HepG2 (cell line): Measurements from ENCODE around the gene OAT.

ENCODE experiments used
- CTCF ChIP-seq: sonication (generic); formaldehyde crosslinking; IDR thresholded peaks from 2 replicates; pipeline ENCODE4 v1.5.0; 2020; ENCODE audit warnings: mild to moderate bottlenecking, missing genetic modification reagents, moderate library complexity
- ELF1 ChIP-seq: sonication (generic); formaldehyde crosslinking; IDR thresholded peaks from 2 replicates; pipeline ENCODE4 v1.4.0; 2020; ENCODE audit warnings: missing genetic modification reagents
- HBP1 ChIP-seq: IDR thresholded peaks from 2 replicates; pipeline ENCODE4 v1.6.1; 2016; ENCODE audit warnings: low read depth, control low read depth
- POLR2A ChIP-seq, 2 experiments: IDR thresholded peaks; 2 replicates each; pipeline ENCODE4 v1.6.1; 2011; ENCODE audit warnings: low read depth in 2 of 2, low read length in 2 of 2, mild to moderate bottlenecking in 1 of 2, moderate library complexity in 1 of 2; ENCODE audit not compliant: insufficient read depth in 1 of 2
- SRSF1 ChIP-seq: fragments of 200-400 bp; formaldehyde crosslinking; optimal IDR thresholded peaks from 2 replicates; pipeline ENCODE3; 2017; ENCODE audit warnings: mild to moderate bottlenecking, low read depth, low read length, moderate library complexity
- ZNF629 ChIP-seq: sonication (generic); formaldehyde crosslinking; conservative IDR thresholded peaks from 2 replicates; pipeline ENCODE4 v1.5.0; 2020; ENCODE audit warnings: missing genetic modification reagents

GRCh38 chr10:124414076-124414475 is 4.6 kb downstream of the OAT start:
- TF ChIP-seq CTCF (CRISPR knock-in tag) (no peak), HBP1 (CRISPR knock-in tag) (no peak), SRSF1 (no peak), ELF1 (CRISPR knock-in tag) (no peak), ZNF629 (no peak), POLR2A (IDR thresholded peaks at IDR 0.05; ENCODE audit: insufficient read depth in 1 of 2, low read depth in 2 of 2, low read length in 2 of 2) (no peak)
